IMR-90 (cell line): ENCODE results near the gene UBE2S. TPM values are rescaled to one million over a fixed set of nuclear protein-coding genes. Genes with fewer than 3 reads are reported as not detected.

ENCODE experiments used
- ATAC-seq: fragments of 200-7000 bp; cut with Tn5 transposase; 2 replicates; pipeline ENCODE4 v1.9.1; 2020; ENCODE audit warnings: low read depth, mild to moderate bottlenecking, moderate library complexity
- BruUV-seq: library from RNA; stranded (reverse); fragments of 400-500 nt; replicated peaks from 2 replicates; lab custom pipeline; 2021; lab: Mats Ljungman, UMichigan
- CTCF ChIA-PET: fragments of 300-600 bp; formaldehyde crosslinking; extraction: SDS; loops from one replicate; lab custom pipeline; 2021; ENCODE audit warnings: antibody characterized with exemption; lab: Yijun Ruan, JAX
- POLR2A ChIA-PET: fragments of 300-600 bp; sonication (Branson Sonifier 250); formaldehyde crosslinking; loops from one replicate; lab custom pipeline; 2022; ENCODE audit warnings: antibody characterized with exemption; ENCODE audit not compliant: unreplicated experiment; lab: Charles Lee
- DNase-seq: peaks from one replicate; pipeline ENCODE4 v3.0.0; 2013
- H2AFZ ChIP-seq: replicated peaks from 2 replicates; pipeline ENCODE3; 2013; ENCODE audit warnings: low read length, mild to moderate bottlenecking; ENCODE audit not compliant: poor library complexity
- H2AK5ac ChIP-seq: 2 replicates; pipeline ENCODE4 v1.6.1; 2013; ENCODE audit warnings: low read depth, low read length, inconsistent platforms
- H2AK9ac ChIP-seq: replicated peaks from 2 replicates; pipeline ENCODE3; 2013; ENCODE audit warnings: mild to moderate bottlenecking, low read depth, low read length, moderate library complexity; ENCODE audit not compliant: poor library complexity
- H2BK120ac ChIP-seq: 2 replicates; pipeline ENCODE4 v1.6.1; 2013; ENCODE audit warnings: low read depth, low read length, inconsistent platforms
- H2BK15ac ChIP-seq: 3 replicates; pipeline ENCODE4 v1.6.1; 2013; ENCODE audit warnings: low read depth, low read length, inconsistent platforms
- H2BK20ac ChIP-seq: 2 replicates; pipeline ENCODE4 v1.6.1; 2013; ENCODE audit warnings: low read depth, mild to moderate bottlenecking, inconsistent platforms, low read length, moderate library complexity
- H2BK5ac ChIP-seq: 2 replicates; pipeline ENCODE4 v1.6.1; 2013; ENCODE audit warnings: mild to moderate bottlenecking, low read depth, low read length, inconsistent platforms; ENCODE audit not compliant: poor library complexity, severe bottlenecking
- H3K14ac ChIP-seq: replicated peaks from 2 replicates; pipeline ENCODE4 v1.6.1; 2013; ENCODE audit warnings: low read depth, low read length, inconsistent platforms
- H3K18ac ChIP-seq: 2 replicates; pipeline ENCODE4 v1.6.1; 2013; ENCODE audit warnings: low read depth, low read length, control low read depth
- H3K23ac ChIP-seq: 2 replicates; pipeline ENCODE4 v1.6.1; 2013; ENCODE audit warnings: low read depth, low read length, inconsistent platforms
- H3K27ac ChIP-seq: 2 replicates; pipeline ENCODE4 v1.5.1; 2013; ENCODE audit warnings: mild to moderate bottlenecking, control low read depth, low read length; ENCODE audit not compliant: insufficient read depth
- H3K27me3 ChIP-seq: 2 replicates; pipeline ENCODE4 v1.6.1; 2013; ENCODE audit warnings: low read length; ENCODE audit not compliant: control insufficient read depth, insufficient read depth
- H3K36me3 ChIP-seq: 2 replicates; pipeline ENCODE4 v1.6.1; 2013; ENCODE audit warnings: low read length, mixed read lengths; ENCODE audit not compliant: control insufficient read depth, insufficient read depth
- H3K4ac ChIP-seq: 2 replicates; pipeline ENCODE4 v1.6.1; 2013; ENCODE audit warnings: low read depth, low read length, inconsistent platforms
- H3K4me1 ChIP-seq: 2 replicates; pipeline ENCODE4 v1.6.1; 2013; ENCODE audit warnings: low read length, mixed read lengths; ENCODE audit not compliant: control insufficient read depth, insufficient read depth
- H3K4me2 ChIP-seq: 2 replicates; pipeline ENCODE4 v1.6.1; 2013; ENCODE audit warnings: low read depth, mild to moderate bottlenecking, control low read depth, low read length, moderate library complexity
- H3K4me3 ChIP-seq: 2 replicates; pipeline ENCODE4 v1.5.1; 2013; ENCODE audit warnings: low read depth, mild to moderate bottlenecking, control low read depth, low read length, moderate library complexity; ENCODE audit not compliant: insufficient read depth
- H3K56ac ChIP-seq: 2 replicates; pipeline ENCODE4 v1.6.1; 2013; ENCODE audit warnings: low read length, inconsistent platforms; ENCODE audit not compliant: insufficient read depth; ENCODE audit errors: extremely low read depth
- H3K79me1 ChIP-seq, 2 experiments: 2 replicates each; pipeline ENCODE4 v1.6.1; 2013; ENCODE audit warnings: low read length in 2 of 2, inconsistent platforms in 1 of 2, low read depth in 1 of 2
- H3K9ac ChIP-seq: 2 replicates; pipeline ENCODE4 v1.6.1; 2013; ENCODE audit warnings: low read depth, low read length, control low read depth
- H3K9me1 ChIP-seq: 2 replicates; pipeline ENCODE4 v1.6.1; 2013; ENCODE audit warnings: low read length, inconsistent platforms; ENCODE audit not compliant: insufficient read depth
- H3K9me3 ChIP-seq: 2 replicates; pipeline ENCODE4 v1.6.1; 2013; ENCODE audit warnings: low read length; ENCODE audit not compliant: control insufficient read depth, insufficient read depth
- H4K20me1 ChIP-seq: 2 replicates; pipeline ENCODE4 v1.6.1; 2013; ENCODE audit warnings: low read length, inconsistent platforms; ENCODE audit not compliant: insufficient read depth
- H4K5ac ChIP-seq: 2 replicates; pipeline ENCODE4 v1.6.1; 2013; ENCODE audit warnings: mild to moderate bottlenecking, low read depth, low read length, control low read depth
- H4K8ac ChIP-seq, 2 experiments: 2 replicates each; pipeline ENCODE4 v1.6.1; 2013; ENCODE audit warnings: low read depth in 2 of 2, low read length in 2 of 2, control low read depth in 1 of 2, inconsistent platforms in 1 of 2
- H4K91ac ChIP-seq: 2 replicates; pipeline ENCODE4 v1.6.1; 2013; ENCODE audit warnings: low read depth, low read length, inconsistent platforms; ENCODE audit not compliant: insufficient read depth
- BHLHE40 ChIP-seq: fragments of 150-350 bp; IDR thresholded peaks from 2 replicates; pipeline ENCODE4 v1.6.1; 2016; ENCODE audit warnings: mild to moderate bottlenecking, low read depth, low read length
- CEBPB ChIP-seq: IDR thresholded peaks from 2 replicates; pipeline ENCODE4 v1.6.1; 2012; ENCODE audit warnings: low read depth, low read length, improper control_type of control experiment
- CHD1 ChIP-seq: IDR thresholded peaks from 2 replicates; pipeline ENCODE4 v1.6.1; 2012; ENCODE audit warnings: low read depth, low read length, improper control_type of control experiment
- CTCF ChIP-seq: conservative IDR thresholded peaks from 2 replicates; pipeline ENCODE4 v1.5.1; 2012; ENCODE audit warnings: mild to moderate bottlenecking, low read depth, low read length, improper control_type of control experiment
- ELK1 ChIP-seq: fragments of 150-350 bp; IDR thresholded peaks from 2 replicates; pipeline ENCODE4 v1.6.1; 2016; ENCODE audit warnings: low read depth, mild to moderate bottlenecking, low read length, moderate library complexity, borderline replicate concordance
- FOS ChIP-seq: fragments of 150-350 bp; IDR thresholded peaks from 2 replicates; pipeline ENCODE4 v1.6.1; 2016; ENCODE audit warnings: low read depth, low read length
- MAFK ChIP-seq: IDR thresholded peaks from 2 replicates; pipeline ENCODE4 v1.6.1; 2012; ENCODE audit warnings: low read depth, low read length, improper control_type of control experiment
- MAZ ChIP-seq: IDR thresholded peaks from 2 replicates; pipeline ENCODE4 v1.6.1; 2012; ENCODE audit warnings: low read depth, mild to moderate bottlenecking, low read length, improper control_type of control experiment, moderate library complexity, borderline replicate concordance
- MXI1 ChIP-seq: IDR thresholded peaks from 2 replicates; pipeline ENCODE4 v1.6.1; 2012; ENCODE audit warnings: low read depth, mild to moderate bottlenecking, low read length, moderate library complexity, borderline replicate concordance
- NFE2L2 ChIP-seq: fragments of 150-350 bp; IDR thresholded peaks from 2 replicates; pipeline ENCODE4 v1.6.1; 2016; ENCODE audit warnings: low read depth, mild to moderate bottlenecking, low read length
- POLR2A ChIP-seq: IDR thresholded peaks from 2 replicates; pipeline ENCODE4 v1.6.1; 2012; ENCODE audit warnings: mild to moderate bottlenecking, low read depth, low read length
- RAD21 ChIP-seq: IDR thresholded peaks from 2 replicates; pipeline ENCODE4 v1.6.1; 2012; ENCODE audit warnings: low read length, improper control_type of control experiment
- RCOR1 ChIP-seq: IDR thresholded peaks from 2 replicates; pipeline ENCODE4 v1.6.1; 2012; ENCODE audit warnings: mild to moderate bottlenecking, low read length, improper control_type of control experiment; ENCODE audit not compliant: insufficient replicate concordance
- RFX5 ChIP-seq: IDR thresholded peaks from 2 replicates; pipeline ENCODE4 v1.8.0; 2012; ENCODE audit warnings: low read depth, mild to moderate bottlenecking, low read length, moderate library complexity
- SMC3 ChIP-seq: fragments of 150-350 bp; IDR thresholded peaks from 2 replicates; pipeline ENCODE4 v1.6.1; 2016; ENCODE audit warnings: low read depth, mild to moderate bottlenecking, antibody characterized with exemption, low read length, moderate library complexity
- USF2 ChIP-seq: fragments of 150-350 bp; IDR thresholded peaks from 2 replicates; pipeline ENCODE4 v1.6.1; 2017; ENCODE audit warnings: mild to moderate bottlenecking, antibody characterized with exemption, low read length, low read depth
- WGBS, 2 experiments: methylation state at CpG; one replicate each; pipeline versions ENCODE4 v1.1.5 to v1.1.7; 2013; ENCODE audit warnings: missing lambda C conversion rate in 2 of 2; ENCODE audit not compliant: insufficient read length in 1 of 2; ENCODE audit errors: extremely low coverage in 2 of 2; 5-methylcytosine and 5-hydroxymethylcytosine counted together
- dilution Hi-C: fragments of 300-500 bp; cut with HindIII; formaldehyde crosslinking; loops from one replicate; pipeline ENCODE4 v1.14.3; 2018; ENCODE audit warnings: low sequenced_read_pairs; ENCODE audit not compliant: unreplicated experiment
- in situ Hi-C: fragments of 300-500 bp; cut with MboI; formaldehyde crosslinking; loops from 3 replicates; pipeline ENCODE4 v1.14.3; 2019; ENCODE audit warnings: low sequenced_read_pairs, inconsistent platforms, mixed read lengths
- intact Hi-C: fragments of 100-400 bp; cut with micrococcal nuclease; formaldehyde crosslinking; loops from 2 replicates; pipeline ENCODE4 v1.10.0; 2022
- polyA plus RNA-seq, 3 experiments: library from polyadenylated mRNA; depleted of rRNA; stranded (reverse); fragments of >200 nt; gene quantifications; 2 replicates each; pipeline ENCODE4 v1.2.3, GENCODE V29; 2012; ENCODE audit warnings: low replicate concordance in 1 of 3
- total RNA-seq: library from RNA; depleted of rRNA; stranded (reverse); fragments of >200 nt; gene quantifications from 2 replicates; pipeline ENCODE4 v1.2.3, GENCODE V29; 2012

Gene UBE2S
- total and polyA plus RNA-seq, 2 of the 4 experiments (the other 2 are of a cell fraction): 69.5 to 104 TPM

GRCh38 chr19:55418185-55418584 is 10.6 kb upstream of the UBE2S start:
- Histone ChIP-seq H3K4ac (no peak overlapping the region), H3K9ac (no peak overlapping the region), H4K20me1 (no peaks in the 10 kb centered on the region; the same call in 1 of the 2 replicates), H4K5ac (no peak overlapping the region), H3K4me1 (no peaks in the 10 kb centered on the region), H4K91ac (no peak overlapping the region), H3K4me2 (no peak overlapping the region), H3K9me3 (no peaks in the 10 kb centered on the region), H3K36me3 (no peaks in the 10 kb centered on the region), H3K9me1 (no peaks in the 10 kb centered on the region), H3K4me3 (no peak overlapping the region), H2AK9ac (peak overlapping the region; percentile 69), H2AFZ (peak overlapping the region; percentile 79), H3K14ac (no peak overlapping the region), H3K79me1 (no peaks in the 10 kb centered on the region), H2BK15ac (no peak overlapping the region), H3K27ac (no peak overlapping the region), H2AK5ac (peak overlapping the region; percentile 65; the same call in 1 of the 2 replicates), H3K18ac (no peak overlapping the region), H2BK20ac (no peak overlapping the region), H3K27me3 (peaks cover 11% of the 10 kb centered on the region), H3K56ac (no peak overlapping the region), H3K23ac (no peak overlapping the region), H2BK120ac (no peak overlapping the region), H2BK5ac (no peak overlapping the region), H4K8ac (no peak overlapping the region)
- WGBS, 2 experiments: 0% methylated on average over 1 of the region's 7 CpGs; no CpG with 5 or more reads in 1 of the 2 experiments
- TF ChIP-seq SMC3 (peak; percentile 85), POLR2A (0 out of 2 replicates have a peak, but pooled peaks have one; percentile 26), USF2 (no peak), CHD1 (no peak), NFE2L2 (no peak), MXI1 (no peak), RCOR1 (peak; percentile 50), RAD21 (peak; percentile 95), CTCF (peak; percentile 95), CEBPB (no peak), MAFK (no peak), ELK1 (no peak), FOS (no peak), MAZ (no peak), BHLHE40 (no peak; the same call in 1 of the 2 replicates), RFX5 (no peak)
- BruUV-seq: no TSS peak
- in situ Hi-C loops: loop anchor here (5.0 kb wide), 1 partner anchor 281 kb away; no protein-coding TSS in a partner anchor
- DNase-seq (peak; percentile 91), ATAC-seq (peak; percentile 99)
- ChIA-PET CTCF (interaction anchor here (0.8 to 1.7 kb wide), 8 partner anchors 19 to 278 kb away, joined by 3 to 12 read pairs (median 4); no protein-coding TSS in a partner anchor), POLR2A (interaction anchor here (1.3 kb wide), 1 partner anchor 11 kb away, joined by 4 read pairs; the partner anchor contains the start of gene UBE2S)
- dilution Hi-C loops: no loop called here
- intact Hi-C loops: loop anchor here (1.0 to 2.0 kb wide), 4 partner anchors 126 to 330 kb away; partner anchors contain the start of gene PPP6R1
